ENCODE data around the gene TSPEAR. TPM values are rescaled to one million over a fixed set of nuclear protein-coding genes. Genes with fewer than 3 reads are reported as not detected.

Gene TSPEAR
- total and polyA plus RNA-seq, 2 donors (not counting 1 experiment from before 2014, with no cell fraction given), result not detected

DNA sequence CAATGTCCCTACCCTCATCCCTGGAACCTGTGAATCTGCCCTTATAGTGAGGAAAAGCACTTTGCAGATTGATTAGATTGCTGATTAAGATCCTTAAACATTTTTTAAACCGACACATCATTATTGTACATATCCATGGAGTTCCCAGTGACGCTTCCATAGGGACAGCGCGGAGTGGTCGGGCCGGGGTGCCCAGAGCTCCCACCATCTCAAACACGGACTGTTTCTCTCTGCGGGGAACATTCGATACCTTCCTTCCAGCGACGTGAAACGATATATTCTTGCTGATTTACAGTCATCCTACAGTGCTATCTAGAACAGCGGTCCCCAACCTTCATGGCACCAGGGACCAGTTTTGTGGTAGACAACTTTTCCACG is 10.4 kb downstream of the TSPEAR start:
- no peak overlapping the region for H3K4me2 ChIP-seq (ENCODE audit: extremely low read depth, insufficient read depth, low read length)
- H4K20me1 ChIP-seq (ENCODE audit: control insufficient read depth, extremely low read depth, insufficient read depth, low read length), result no peaks in the 10 kb centered on the region
- no peak overlapping the region for H3K27ac ChIP-seq (ENCODE audit: insufficient read depth, low read length)
- DNase-seq (ENCODE audit: low read depth in 2 of 2), result no peak
- TF ChIP-seq EZH2 (IDR thresholded peaks at IDR 0.05; ENCODE audit: low read length, missing control alignments), result no peak
- TF ChIP-seq, protein P1, sequence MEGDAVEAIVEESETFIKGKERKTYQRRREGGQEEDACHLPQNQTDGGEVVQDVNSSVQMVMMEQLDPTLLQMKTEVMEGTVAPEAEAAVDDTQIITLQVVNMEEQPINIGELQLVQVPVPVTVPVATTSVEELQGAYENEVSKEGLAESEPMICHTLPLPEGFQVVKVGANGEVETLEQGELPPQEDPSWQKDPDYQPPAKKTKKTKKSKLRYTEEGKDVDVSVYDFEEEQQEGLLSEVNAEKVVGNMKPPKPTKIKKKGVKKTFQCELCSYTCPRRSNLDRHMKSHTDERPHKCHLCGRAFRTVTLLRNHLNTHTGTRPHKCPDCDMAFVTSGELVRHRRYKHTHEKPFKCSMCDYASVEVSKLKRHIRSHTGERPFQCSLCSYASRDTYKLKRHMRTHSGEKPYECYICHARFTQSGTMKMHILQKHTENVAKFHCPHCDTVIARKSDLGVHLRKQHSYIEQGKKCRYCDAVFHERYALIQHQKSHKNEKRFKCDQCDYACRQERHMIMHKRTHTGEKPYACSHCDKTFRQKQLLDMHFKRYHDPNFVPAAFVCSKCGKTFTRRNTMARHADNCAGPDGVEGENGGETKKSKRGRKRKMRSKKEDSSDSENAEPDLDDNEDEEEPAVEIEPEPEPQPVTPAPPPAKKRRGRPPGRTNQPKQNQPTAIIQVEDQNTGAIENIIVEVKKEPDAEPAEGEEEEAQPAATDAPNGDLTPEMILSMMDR (conservative IDR thresholded peaks at IDR 0.05 in 1 of 2, IDR thresholded peaks at IDR 0.05 in 1 of 2; ENCODE audit: low read depth in 1 of 2, low read length in 2 of 2), result no peak
- H3K36me3 ChIP-seq (ENCODE audit: control insufficient read depth, insufficient read depth, low read length), result no peaks in the 10 kb centered on the region
- H3K79me2 ChIP-seq (ENCODE audit: control insufficient read depth, insufficient read depth, low read length), result no peaks in the 10 kb centered on the region
- H3K4me3 ChIP-seq (replicated peaks in 1 of 4; ENCODE audit: control extremely low read depth in 1 of 4, insufficient read depth in 1 of 4, low read depth in 3 of 4, low read length in 4 of 4), result no peak overlapping the region
- H3K9me3 ChIP-seq (ENCODE audit: control insufficient read depth, insufficient read depth, low read depth, low read length), result no peaks in the 10 kb centered on the region
- H3K27me3 ChIP-seq (ENCODE audit: control insufficient read depth, insufficient read depth, low read length), result peaks cover 8% of the 10 kb centered on the region
- no peaks in the 10 kb centered on the region for H3K4me1 ChIP-seq (ENCODE audit: control insufficient read depth, extremely low read depth, insufficient read depth, low read length)
- no peak overlapping the region for H3K9ac ChIP-seq (ENCODE audit: insufficient read depth, low read length)
- H2AFZ ChIP-seq (ENCODE audit: low read length), result no peak overlapping the region

DNA sequence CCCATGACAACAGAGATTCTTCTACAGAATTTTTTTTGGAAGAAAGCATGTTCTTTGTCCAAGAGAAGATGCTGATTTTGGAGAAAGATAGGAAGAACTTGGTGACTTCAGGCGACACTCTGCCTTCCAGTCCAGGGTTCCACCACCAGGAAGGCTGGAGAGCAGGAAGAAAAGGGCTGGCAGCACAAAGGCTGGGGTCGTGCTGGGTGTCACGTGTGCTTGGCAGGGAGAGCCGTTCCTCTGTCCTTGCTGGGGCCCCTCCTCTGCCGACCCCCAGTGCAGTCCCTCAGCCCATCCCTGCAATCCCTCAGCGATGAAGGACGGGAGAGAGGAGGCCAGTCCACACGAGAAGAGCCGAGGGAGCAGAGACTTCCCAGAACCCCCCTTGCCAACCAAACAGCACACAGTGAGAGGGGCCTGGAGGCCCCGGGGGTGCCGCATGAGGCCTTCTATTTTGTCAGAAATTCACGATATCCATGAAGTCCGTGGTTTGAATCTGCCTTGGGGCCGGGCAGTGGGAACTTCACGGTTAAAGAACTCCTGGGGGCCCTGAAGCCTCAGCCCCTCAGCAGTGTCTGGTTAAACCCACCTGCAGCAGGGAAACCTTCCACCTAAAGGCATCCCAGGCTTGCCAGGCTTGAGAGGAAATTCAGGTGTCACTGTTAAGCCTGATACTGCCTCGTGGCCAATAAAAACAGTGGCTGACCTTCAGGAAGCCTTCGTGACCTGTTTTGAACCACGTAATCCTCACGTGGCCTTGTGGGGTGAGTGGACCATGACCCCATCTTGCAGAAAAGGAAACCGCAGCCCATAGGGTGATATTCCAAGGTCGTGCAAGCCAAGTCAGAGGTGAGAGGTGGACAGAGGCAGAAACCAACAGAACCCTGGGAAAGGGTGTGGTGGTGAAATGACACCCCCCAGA is 11.0 kb downstream of the TSPEAR start:
- Histone ChIP-seq H3K4me1 (ENCODE audit: control insufficient read depth, extremely low read depth, insufficient read depth, low read length) (no peaks in the 10 kb centered on the region), H3K27me3 (ENCODE audit: control insufficient read depth, insufficient read depth, low read length) (peaks cover 8% of the 10 kb centered on the region), H3K9me3 (ENCODE audit: control insufficient read depth, insufficient read depth, low read depth, low read length) (no peaks in the 10 kb centered on the region), H4K20me1 (ENCODE audit: control insufficient read depth, extremely low read depth, insufficient read depth, low read length) (no peaks in the 10 kb centered on the region), H3K4me3 (replicated peaks in 1 of 4; ENCODE audit: control extremely low read depth in 1 of 4, insufficient read depth in 1 of 4, low read depth in 3 of 4, low read length in 4 of 4) (no peak overlapping the region), H2AFZ (ENCODE audit: low read length) (no peak overlapping the region), H3K79me2 (ENCODE audit: control insufficient read depth, insufficient read depth, low read length) (no peaks in the 10 kb centered on the region), H3K27ac (ENCODE audit: insufficient read depth, low read length) (no peak overlapping the region), H3K4me2 (ENCODE audit: extremely low read depth, insufficient read depth, low read length) (no peak overlapping the region), H3K36me3 (ENCODE audit: control insufficient read depth, insufficient read depth, low read length) (no peaks in the 10 kb centered on the region), H3K9ac (ENCODE audit: insufficient read depth, low read length) (no peak overlapping the region)
- no peak for DNase-seq (ENCODE audit: low read depth in 2 of 2)
- TF ChIP-seq EZH2 (IDR thresholded peaks at IDR 0.05; ENCODE audit: low read length, missing control alignments), result no peak
- TF ChIP-seq, protein P1 (conservative IDR thresholded peaks at IDR 0.05 in 1 of 2, IDR thresholded peaks at IDR 0.05 in 1 of 2; ENCODE audit: low read depth in 1 of 2, low read length in 2 of 2), result no peak

DNA sequence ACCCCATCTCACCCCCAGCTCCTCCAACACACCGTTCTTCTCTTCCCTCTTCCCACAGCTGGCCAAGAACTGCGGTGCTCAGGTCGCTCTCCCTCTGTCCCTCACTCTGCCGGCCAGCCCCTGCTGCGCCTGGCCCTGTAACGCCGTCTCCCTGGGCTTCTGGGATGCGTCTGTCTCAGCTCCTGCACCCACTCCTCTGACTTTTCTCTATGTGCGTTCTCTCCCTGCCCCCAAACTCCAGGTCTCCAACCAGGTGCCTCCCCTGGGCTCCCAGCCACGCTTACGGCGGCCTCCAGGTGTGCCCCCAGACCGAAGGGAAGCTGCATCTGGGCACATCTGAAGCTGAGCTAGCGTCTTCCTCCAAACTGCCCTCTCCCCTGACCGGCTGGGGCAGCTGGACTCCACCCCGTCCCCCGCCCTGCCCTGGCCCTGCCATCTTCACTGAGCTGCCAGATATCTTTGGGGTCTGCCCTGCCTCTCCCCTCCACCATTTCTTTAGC is 11.8 kb downstream of the TSPEAR start:
- no peak for TF ChIP-seq EZH2 (IDR thresholded peaks at IDR 0.05; ENCODE audit: low read length, missing control alignments)
- TF ChIP-seq, protein P1 (conservative IDR thresholded peaks at IDR 0.05 in 1 of 2, IDR thresholded peaks at IDR 0.05 in 1 of 2; ENCODE audit: low read depth in 1 of 2, low read length in 2 of 2), result no peak
- no peak overlapping the region for H3K27ac ChIP-seq (ENCODE audit: insufficient read depth, low read length)
- no peaks in the 10 kb centered on the region for H3K79me2 ChIP-seq (ENCODE audit: control insufficient read depth, insufficient read depth, low read length)
- no peaks in the 10 kb centered on the region for H3K4me1 ChIP-seq (ENCODE audit: control insufficient read depth, extremely low read depth, insufficient read depth, low read length)
- no peak overlapping the region for H3K9ac ChIP-seq (ENCODE audit: insufficient read depth, low read length)
- DNase-seq (ENCODE audit: low read depth in 2 of 2), result no peak
- H3K27me3 ChIP-seq (ENCODE audit: control insufficient read depth, insufficient read depth, low read length), result peaks cover 6% of the 10 kb centered on the region
- H3K9me3 ChIP-seq (ENCODE audit: control insufficient read depth, insufficient read depth, low read depth, low read length), result no peaks in the 10 kb centered on the region
- no peak overlapping the region for H3K4me2 ChIP-seq (ENCODE audit: extremely low read depth, insufficient read depth, low read length)
- H3K36me3 ChIP-seq (ENCODE audit: control insufficient read depth, insufficient read depth, low read length), result no peaks in the 10 kb centered on the region
- no peak overlapping the region for H2AFZ ChIP-seq (ENCODE audit: low read length)
- H3K4me3 ChIP-seq (replicated peaks in 1 of 4; ENCODE audit: control extremely low read depth in 1 of 4, insufficient read depth in 1 of 4, low read depth in 3 of 4, low read length in 4 of 4), result no peak overlapping the region
- no peaks in the 10 kb centered on the region for H4K20me1 ChIP-seq (ENCODE audit: control insufficient read depth, extremely low read depth, insufficient read depth, low read length)

Data from fibroblast of lung (primary cell).